Myometrial cell (primary cell): ENCODE results near the gene LTBP1. TPM values are rescaled to one million over a fixed set of nuclear protein-coding genes. Genes with fewer than 3 reads are reported as not detected.

Source experiments
- total RNA-seq: library from RNA; depleted of rRNA; stranded (reverse); fragments of >200 nt; gene quantifications from 2 replicates; pipeline ENCODE4 v1.2.3, GENCODE V29; 2015

Gene LTBP1
- total RNA-seq: 376 and 458 TPM in 2 replicates

GRCh38 chr2:32946314-32947075 is at the start of gene LTBP1:
LTBP1 (plus strand) TSS chr2:32946953; CDS start chr2:32947325, 372 bp downstream.

